Activated naive CD4-positive, alpha-beta T cell treated with anti-CD3 and anti-CD28 coated beads, Interleukin-2, amount 10 ng/mL, durations not matched to agents 7 days and 5 days (primary cell): ENCODE results near the gene GRHPR.
"Not testable (repeated sequence)": the region's sequence is repeated elsewhere in the genome, so short reads cannot be mapped to it uniquely, and the experiment has no call there.

Source experiments
- CTCF ChIA-PET: fragments of 350-600 bp; sonication (Branson Sonifier 250); formaldehyde crosslinking; loops from one replicate; lab custom pipeline; 2021; ENCODE audit warnings: antibody characterized with exemption; lab: Charles Lee
- DNase-seq: peaks from one replicate; pipeline ENCODE4 v3.0.0-alpha.2; 2020
- H3K27ac Mint-ChIP-seq: one replicate; pipeline ENCODE4 v1.8.0; 2021; ENCODE audit warnings: mild to moderate bottlenecking, moderate library complexity, mixed read lengths
- H3K27me3 Mint-ChIP-seq: one replicate; pipeline ENCODE4 v1.8.0; 2021; ENCODE audit warnings: mild to moderate bottlenecking, mixed read lengths
- H3K36me3 Mint-ChIP-seq: one replicate; pipeline ENCODE4 v1.8.0; 2021; ENCODE audit warnings: mixed read lengths
- H3K4me1 Mint-ChIP-seq: one replicate; pipeline ENCODE4 v1.8.0; 2021; ENCODE audit warnings: mixed read lengths
- H3K4me3 Mint-ChIP-seq: one replicate; pipeline ENCODE4 v1.8.0; 2021; ENCODE audit warnings: mild to moderate bottlenecking, moderate library complexity, mixed read lengths
- H3K9me3 Mint-ChIP-seq: one replicate; pipeline ENCODE4 v1.8.0; 2021; ENCODE audit warnings: mixed read lengths

Gene GRHPR

GRCh38 chr9:37455884-37456647 is 33.6 kb downstream of the GRHPR start:
- H3K27me3 Mint-ChIP-seq, result no peaks in the 10 kb centered on the region
- H3K27ac Mint-ChIP-seq, result no peak overlapping the region
- peaks cover under 1% of the 10 kb centered on the region for H3K36me3 Mint-ChIP-seq
- CTCF ChIA-PET, result interaction anchor here (0.6 kb wide), 1 partner anchor 53 kb away, joined by 3 read pairs; no protein-coding TSS in a partner anchor
- H3K4me1 Mint-ChIP-seq, result peaks cover 11% of the 10 kb centered on the region
- H3K9me3 Mint-ChIP-seq, result no peaks in the 10 kb centered on the region
- no peak overlapping the region for H3K4me3 Mint-ChIP-seq
- DNase-seq, result no peak

GRCh38 chr9:37456817-37457216 is 34.3 kb downstream of the GRHPR start:
- DNase-seq, result no peak
- peaks cover 7% of the 10 kb centered on the region for H3K4me1 Mint-ChIP-seq
- no peaks in the 10 kb centered on the region for H3K27me3 Mint-ChIP-seq
- no peaks in the 10 kb centered on the region for H3K36me3 Mint-ChIP-seq
- CTCF ChIA-PET, result interaction anchor here (0.6 kb wide), 1 partner anchor 54 kb away, joined by 3 read pairs; no protein-coding TSS in a partner anchor
- no peak overlapping the region for H3K4me3 Mint-ChIP-seq
- no peaks in the 10 kb centered on the region for H3K9me3 Mint-ChIP-seq
- no peak overlapping the region for H3K27ac Mint-ChIP-seq

- peaks cover 36% of the 10 kb centered on the region for H3K4me1 Mint-ChIP-seq
- CTCF ChIA-PET, result interaction anchor here (1.5 kb wide), 1 partner anchor 50 kb away, joined by 3 read pairs; no protein-coding TSS in a partner anchor
- peaks cover 5% of the 10 kb centered on the region for H3K27me3 Mint-ChIP-seq
- H3K36me3 Mint-ChIP-seq, result peaks cover 13% of the 10 kb centered on the region
- no peak for DNase-seq
- no peaks in the 10 kb centered on the region for H3K9me3 Mint-ChIP-seq
- peak overlapping the region; percentile 98 for H3K27ac Mint-ChIP-seq
- H3K4me3 Mint-ChIP-seq, result peak overlapping the region; percentile 94
Observed at GRCh38 chr9:37464006-37464405, 41.5 kb downstream of the GRHPR start.

GRCh38 chr9:37464426-37465248 is 42.1 kb downstream of the GRHPR start:
- CTCF ChIA-PET, result interaction anchor here (1.1 kb wide), 1 partner anchor 45 kb away, joined by 4 read pairs; no protein-coding TSS in a partner anchor
- H3K9me3 Mint-ChIP-seq, result no peaks in the 10 kb centered on the region
- peak; percentile 72 for DNase-seq
- peak overlapping the region; percentile 94 for H3K4me3 Mint-ChIP-seq
- peak overlapping the region; percentile 98 for H3K27ac Mint-ChIP-seq
- H3K36me3 Mint-ChIP-seq, result peaks cover 13% of the 10 kb centered on the region
- H3K27me3 Mint-ChIP-seq, result peaks cover 5% of the 10 kb centered on the region
- H3K4me1 Mint-ChIP-seq, result peaks cover 36% of the 10 kb centered on the region

GRCh38 chr9:37465249-37466036 is 42.9 kb downstream of the GRHPR start, which contains the start of gene ZBTB5:
ZBTB5 (minus strand) TSS chr9:37465450; CDS start chr9:37442551, 22,899 bp downstream.
- peak; percentile 99 for DNase-seq
- peaks cover 36% of the 10 kb centered on the region for H3K4me1 Mint-ChIP-seq
- peak within 1 kb of the TSS; percentile 94 for H3K4me3 Mint-ChIP-seq
- CTCF ChIA-PET, result interaction anchor here (0.7 to 1.1 kb wide), 2 partner anchors 16 to 44 kb away, joined by 3 to 4 read pairs; no protein-coding TSS in a partner anchor
- H3K9me3 Mint-ChIP-seq, result no peaks in the 10 kb centered on the region
- peaks cover 13% of the 10 kb centered on the region for H3K36me3 Mint-ChIP-seq
- peak within 1 kb of the TSS; percentile 98 for H3K27ac Mint-ChIP-seq
- peaks cover 5% of the 10 kb centered on the region for H3K27me3 Mint-ChIP-seq

- H3K36me3 Mint-ChIP-seq, result peaks cover 13% of the 10 kb centered on the region
- peak overlapping the region; percentile 98 for H3K27ac Mint-ChIP-seq
- CTCF ChIA-PET, result interaction anchor here (0.7 to 1.1 kb wide), 2 partner anchors 15 to 43 kb away, joined by 3 to 4 read pairs; no protein-coding TSS in a partner anchor
- DNase-seq, result peak; percentile 47
- peak overlapping the region; percentile 94 for H3K4me3 Mint-ChIP-seq
- no peaks in the 10 kb centered on the region for H3K9me3 Mint-ChIP-seq
- H3K27me3 Mint-ChIP-seq, result peaks cover 5% of the 10 kb centered on the region
- peaks cover 36% of the 10 kb centered on the region for H3K4me1 Mint-ChIP-seq
Observed at GRCh38 chr9:37466037-37466709, 43.7 kb downstream of the GRHPR start.

- CTCF ChIA-PET, DNase-seq, H3K27me3 Mint-ChIP-seq, H3K4me3 Mint-ChIP-seq, H3K9me3 Mint-ChIP-seq, H3K36me3 Mint-ChIP-seq, H3K27ac Mint-ChIP-seq: not testable (repeated sequence)
- H3K4me1 Mint-ChIP-seq, result peaks cover 42% of the 10 kb centered on the region
Observed at GRCh38 chr9:37467530-37467929, 45.0 kb downstream of the GRHPR start.

GRCh38 chr9:37468620-37469019 is 46.1 kb downstream of the GRHPR start:
- Mint-ChIP-seq H3K27me3 (peaks cover 5% of the 10 kb centered on the region), H3K27ac (no peak overlapping the region), H3K4me1 (peaks cover 32% of the 10 kb centered on the region), H3K36me3 (peaks cover 4% of the 10 kb centered on the region), H3K9me3 (peaks cover 2% of the 10 kb centered on the region), H3K4me3 (no peak overlapping the region)
- no peak for DNase-seq
- CTCF ChIA-PET, result no interaction called here

- Mint-ChIP-seq H3K27ac (peak overlapping the region; percentile 75), H3K4me3 (peak overlapping the region; percentile 72)
- DNase-seq, result no peak
Observed at GRCh38 chr9:37471942-37472684, 49.6 kb downstream of the GRHPR start.

GRCh38 chr9:37473982-37474381 is 51.5 kb downstream of the GRHPR start:
- H3K27ac Mint-ChIP-seq, H3K36me3 Mint-ChIP-seq, H3K4me3 Mint-ChIP-seq, DNase-seq: not testable (repeated sequence)
- H3K9me3 Mint-ChIP-seq, result peaks cover 12% of the 10 kb centered on the region
- H3K27me3 Mint-ChIP-seq, result peaks cover 27% of the 10 kb centered on the region
- peaks cover 11% of the 10 kb centered on the region for H3K4me1 Mint-ChIP-seq
- CTCF ChIA-PET, result interaction anchor here (0.8 kb wide), 1 partner anchor 59 kb away, joined by 3 read pairs; no protein-coding TSS in a partner anchor

More at GRCh38 chr9:37471942-37472684, 49.6 kb downstream of the GRHPR start:
- H3K4me1 Mint-ChIP-seq, result peaks cover 12% of the 10 kb centered on the region
- H3K27me3 Mint-ChIP-seq, result peaks cover 12% of the 10 kb centered on the region
- no peaks in the 10 kb centered on the region for H3K36me3 Mint-ChIP-seq
- H3K9me3 Mint-ChIP-seq, result peaks cover 12% of the 10 kb centered on the region
- CTCF ChIA-PET, result interaction anchor here (1.3 kb wide), 1 partner anchor 9 kb away, joined by 5 read pairs; no protein-coding TSS in a partner anchor

- H3K4me1 Mint-ChIP-seq, result peaks cover 11% of the 10 kb centered on the region
- no peak overlapping the region for H3K4me3 Mint-ChIP-seq
- no peaks in the 10 kb centered on the region for H3K36me3 Mint-ChIP-seq
- CTCF ChIA-PET, result no interaction called here
- peaks cover 31% of the 10 kb centered on the region for H3K27me3 Mint-ChIP-seq
- DNase-seq, result no peak
- no peak overlapping the region for H3K27ac Mint-ChIP-seq
- H3K9me3 Mint-ChIP-seq, result peaks cover 12% of the 10 kb centered on the region
Observed at GRCh38 chr9:37474438-37474837, 51.9 kb downstream of the GRHPR start.

- Mint-ChIP-seq H3K27me3 (peaks cover 44% of the 10 kb centered on the region), H3K4me1 (peaks cover 7% of the 10 kb centered on the region), H3K36me3 (no peaks in the 10 kb centered on the region), H3K27ac (no peak overlapping the region), H3K4me3 (no peak overlapping the region), H3K9me3 (peaks cover 12% of the 10 kb centered on the region)
- no peak for DNase-seq
- CTCF ChIA-PET, result no interaction called here
Observed at GRCh38 chr9:37476930-37477329, 54.4 kb downstream of the GRHPR start.
